ENCODE results near the gene TMEM119.
A peak's percentile ranks its signal among the peaks of the same experiment; 100 is the strongest.
"Not testable (repeated sequence)": the region's sequence is repeated elsewhere in the genome, so short reads cannot be mapped to it uniquely, and the experiment has no call there.

Gene TMEM119

DNA sequence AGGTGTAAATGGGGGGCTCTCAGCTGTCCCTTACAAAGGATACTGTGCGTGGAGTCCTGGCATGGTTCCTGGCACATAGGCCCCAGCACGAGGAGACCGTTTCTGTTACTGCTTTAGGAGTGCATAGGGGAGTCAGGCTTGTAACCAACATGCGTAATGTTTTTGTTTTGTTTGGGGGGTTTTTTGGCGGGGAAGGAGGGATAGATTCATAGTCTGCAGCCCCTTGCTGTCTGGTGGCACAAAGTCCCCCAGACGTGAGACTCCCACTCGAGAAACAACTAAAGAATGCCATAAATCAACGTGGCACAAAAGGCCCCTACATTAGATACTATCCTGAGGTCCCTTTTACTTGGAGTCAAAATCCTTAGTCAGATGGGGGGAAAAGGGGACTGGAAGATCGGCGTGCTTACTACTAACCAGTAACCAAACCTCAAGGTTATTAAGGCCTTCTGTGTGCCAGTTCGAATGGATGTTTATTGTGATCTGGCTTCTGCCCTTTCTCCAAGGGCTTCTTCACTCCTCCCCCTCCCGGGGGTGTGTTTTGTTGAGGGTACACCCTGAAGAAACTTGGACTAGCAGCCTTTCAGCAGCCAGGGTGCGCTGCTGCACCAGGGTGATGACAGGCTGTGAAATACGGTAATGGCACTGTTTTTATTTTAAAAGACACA is 34.6 kb downstream of the TMEM119 start:
- DNase-seq = peak; percentile 83

DNA sequence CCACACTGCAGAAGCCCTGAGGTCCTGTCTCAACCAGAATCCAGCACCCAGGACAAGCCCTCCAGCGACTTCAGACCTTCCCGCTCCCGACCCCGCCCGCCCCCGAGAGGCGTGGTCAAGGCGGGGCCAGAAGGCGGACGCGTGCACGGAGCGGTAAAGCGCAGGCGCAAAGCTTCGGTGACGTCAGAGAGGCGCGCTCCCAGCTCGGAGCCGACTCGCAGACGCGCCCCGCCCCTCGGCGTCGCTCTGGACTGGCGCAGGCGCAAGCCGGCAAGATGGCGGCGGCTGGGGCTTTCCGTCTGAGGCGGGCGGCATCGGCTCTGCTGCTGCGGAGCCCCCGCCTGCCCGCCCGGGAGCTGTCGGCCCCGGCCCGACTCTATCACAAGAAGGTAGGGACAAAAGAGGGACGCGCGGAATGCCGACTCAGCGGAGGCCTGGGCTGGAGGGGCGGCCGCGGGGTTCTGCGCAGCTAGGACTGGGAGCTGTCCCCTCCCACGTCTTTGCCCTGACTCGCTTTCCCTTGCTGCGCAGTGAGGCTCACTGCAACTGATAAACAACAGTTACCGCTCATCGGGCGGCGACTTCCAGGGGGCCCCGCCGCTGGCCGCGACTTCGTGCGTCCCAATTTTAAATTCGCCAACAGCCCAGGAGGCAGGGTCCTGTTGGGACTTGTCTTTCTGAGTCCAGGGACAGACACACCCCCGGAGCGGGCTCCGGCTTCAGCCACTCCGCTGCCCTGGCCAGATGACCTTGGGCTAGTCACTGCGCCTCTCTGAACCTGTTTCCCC is 35.3 kb downstream of the TMEM119 start, which contains the start of gene ISCU:
ISCU (plus strand) TSS at position 249 of the 788 bp plus-strand sequence; CDS start at position 276, 27 bp downstream.
- DNase-seq = peak; percentile 99

DNA sequence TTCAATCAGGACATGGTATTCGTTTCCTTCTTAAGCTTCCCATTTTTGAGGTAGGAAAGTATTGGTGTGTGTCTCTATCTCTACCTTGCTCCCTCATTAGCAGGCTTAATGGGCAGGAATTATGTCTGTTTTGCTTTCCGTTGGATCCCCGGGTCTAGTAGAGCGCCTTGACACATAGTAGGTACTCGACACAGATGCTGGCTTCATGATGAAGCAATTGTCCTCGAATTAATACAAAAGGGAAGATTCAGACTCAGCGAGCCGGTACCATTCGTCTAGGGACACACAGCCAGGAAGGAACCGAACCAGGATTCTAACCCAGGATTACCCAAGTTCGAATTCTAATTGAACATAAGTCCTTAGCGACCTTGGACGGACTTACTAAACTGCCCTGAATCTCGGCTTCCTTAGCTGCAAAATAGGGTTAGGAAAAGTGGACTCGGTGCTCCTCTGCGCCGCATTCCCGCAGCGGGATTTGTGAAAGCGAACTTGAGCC is 36.0 kb downstream of the TMEM119 start:
- DNase-seq = no peak

DNA sequence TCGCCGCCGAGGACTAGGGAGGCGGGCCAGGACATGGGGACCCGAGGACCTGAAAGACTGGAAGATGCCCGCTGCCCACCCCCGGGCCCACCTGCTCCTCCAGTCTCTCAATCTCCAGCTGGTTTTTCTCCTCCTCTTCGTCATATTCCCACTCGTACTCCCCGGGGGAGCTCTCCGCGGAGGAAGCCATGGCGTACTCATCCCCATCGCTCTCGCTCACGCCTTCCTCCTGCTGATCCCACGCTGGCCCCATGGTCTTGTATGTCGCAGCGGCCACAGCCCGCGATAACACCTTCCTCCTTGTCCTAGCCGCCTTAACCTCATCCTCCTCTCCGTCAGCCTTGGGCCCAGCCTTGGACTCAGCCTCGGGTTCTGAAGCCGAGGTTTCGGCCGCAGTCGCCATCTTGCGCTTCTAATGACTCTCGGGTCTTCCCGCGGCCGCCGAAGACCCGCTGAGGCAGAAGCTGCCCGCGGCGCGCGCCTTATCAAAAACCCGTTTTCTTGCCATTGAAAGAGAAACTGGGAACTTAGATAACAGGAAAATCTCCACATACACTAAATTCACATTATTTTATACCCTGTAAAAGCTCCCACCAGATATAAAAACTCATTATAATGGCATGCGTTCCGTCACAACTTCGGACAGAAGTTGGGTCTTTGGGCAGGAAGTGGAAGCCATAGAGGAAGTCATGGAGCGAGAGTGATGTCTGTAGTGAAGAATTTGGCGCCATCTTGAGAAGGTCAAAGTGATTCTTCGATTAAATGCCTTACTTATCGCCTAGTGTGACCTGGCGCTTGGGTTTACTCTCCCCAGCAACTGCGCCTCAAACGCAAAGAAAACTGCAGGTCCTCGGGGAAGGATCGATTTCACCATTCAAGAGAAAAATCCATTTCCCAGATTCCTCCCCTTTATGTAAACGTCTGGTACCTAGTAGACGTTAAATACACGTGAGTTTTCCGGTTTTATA is 36.8 kb downstream of the TMEM119 start, which contains the start of gene SART3:
SART3 (minus strand) TSS at position 422 of the 968 bp plus-strand sequence; CDS start at position 403, 19 bp downstream.
- DNase-seq = peak; percentile 74

DNA sequence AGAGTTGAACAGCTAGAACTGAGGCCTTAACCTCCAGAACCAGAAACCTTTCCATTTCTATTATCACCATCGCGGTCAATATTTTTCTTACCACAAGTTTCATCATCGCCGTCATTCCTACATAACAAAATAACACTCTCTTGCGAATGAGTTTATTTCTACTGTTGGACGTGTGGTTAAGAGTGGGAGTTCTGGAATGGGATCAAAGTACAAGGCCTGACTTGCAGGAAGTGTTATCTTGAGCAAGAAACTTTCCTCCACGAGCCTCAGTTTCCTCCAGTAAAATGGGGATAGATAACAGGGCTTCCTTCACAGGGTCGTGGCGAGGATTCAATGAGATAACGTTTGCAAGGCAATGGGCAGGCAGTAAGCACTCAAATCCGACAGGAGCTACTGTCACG is 37.6 kb downstream of the TMEM119 start:
- DNase-seq = no peak

DNA sequence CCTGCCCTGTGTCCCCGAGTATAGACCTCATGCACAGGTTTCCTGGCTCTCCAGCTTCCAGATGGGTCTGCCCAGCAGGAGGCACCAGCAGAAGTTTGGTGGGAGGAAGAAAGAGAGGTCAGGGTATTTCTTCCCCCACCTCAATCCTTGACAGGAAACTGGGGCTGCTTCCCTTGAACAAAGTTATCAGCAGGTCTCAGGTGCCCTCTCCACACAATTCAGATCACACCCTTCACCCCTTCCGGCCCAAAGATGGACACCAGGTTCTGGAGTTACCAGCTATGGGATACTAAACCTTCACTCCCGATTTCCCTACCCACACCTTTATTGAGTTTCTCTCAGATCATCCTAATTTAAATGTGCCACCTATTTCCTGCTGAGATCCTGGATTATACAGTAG is 38.1 kb downstream of the TMEM119 start:
- DNase-seq = no peak

DNA sequence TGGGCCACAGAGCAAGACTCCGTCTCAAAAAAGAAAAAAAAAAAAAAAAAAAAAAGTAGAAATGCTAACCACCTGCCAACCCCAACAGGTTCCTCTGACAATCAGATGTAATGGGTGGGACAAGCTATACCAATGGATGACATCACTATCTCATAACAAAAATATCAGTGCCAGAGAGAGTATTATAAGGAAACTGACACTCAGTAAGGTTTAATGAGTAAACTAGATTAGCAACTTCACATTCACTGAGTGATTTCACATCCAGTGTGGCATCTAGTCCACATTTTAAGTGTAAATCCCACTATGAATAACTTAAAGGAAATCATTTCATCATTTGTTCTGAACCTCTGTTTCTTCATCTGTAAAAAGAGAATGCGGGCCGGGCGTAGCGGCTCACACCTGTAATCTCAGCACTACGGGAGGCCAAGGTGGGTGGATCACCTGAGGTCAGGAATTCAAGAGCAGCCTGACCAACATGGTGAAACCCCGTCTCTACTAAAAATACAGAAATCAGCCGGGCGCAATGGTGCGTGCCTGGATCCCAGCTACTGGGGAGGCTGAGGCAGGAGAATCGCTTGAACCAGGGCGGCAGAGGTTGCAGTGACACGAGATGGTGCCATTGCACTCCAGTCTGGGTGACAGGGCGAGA is 38.8 kb downstream of the TMEM119 start:
- no peak for DNase-seq

DNA sequence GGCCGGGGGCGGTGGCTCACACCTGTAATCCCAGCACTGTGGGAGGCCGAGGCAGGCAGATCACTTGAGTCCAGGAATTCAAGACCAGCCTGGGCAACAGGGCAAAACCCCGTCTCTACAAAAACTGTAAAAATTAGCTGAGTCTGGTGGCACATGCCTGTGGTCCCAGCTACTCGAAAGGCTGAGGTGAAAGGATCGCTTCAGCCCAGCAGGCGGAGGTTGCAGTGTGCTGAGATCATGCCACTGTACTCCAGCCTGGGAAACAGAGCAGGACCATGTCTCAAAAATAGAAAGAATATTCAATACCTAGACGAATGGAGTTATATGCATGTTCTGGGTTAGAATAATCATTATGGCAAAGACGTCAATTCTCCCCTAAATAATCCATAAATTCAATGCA is 42.5 kb downstream of the TMEM119 start:
- DNase-seq = not testable (repeated sequence)

DNA sequence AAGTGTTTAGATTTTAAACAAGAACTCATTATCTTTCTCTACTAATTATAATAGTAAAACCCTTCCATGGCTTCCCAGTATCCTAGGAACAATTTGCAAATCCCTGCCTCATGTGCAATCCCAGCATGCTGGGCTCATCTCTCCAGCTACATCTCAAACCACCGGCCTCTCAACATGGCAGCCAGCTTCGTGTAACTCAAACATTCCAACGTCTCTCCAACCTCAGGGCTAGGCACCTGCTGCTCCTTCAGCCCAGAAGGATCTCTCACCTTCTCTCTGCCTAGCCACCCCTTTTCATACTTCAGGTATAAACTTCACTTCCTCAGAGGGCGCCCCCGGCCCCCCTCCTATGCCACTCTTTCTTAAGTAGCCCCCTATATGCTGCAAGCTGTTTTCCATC is 44.1 kb downstream of the TMEM119 start:
- DNase-seq = no peak

DNA sequence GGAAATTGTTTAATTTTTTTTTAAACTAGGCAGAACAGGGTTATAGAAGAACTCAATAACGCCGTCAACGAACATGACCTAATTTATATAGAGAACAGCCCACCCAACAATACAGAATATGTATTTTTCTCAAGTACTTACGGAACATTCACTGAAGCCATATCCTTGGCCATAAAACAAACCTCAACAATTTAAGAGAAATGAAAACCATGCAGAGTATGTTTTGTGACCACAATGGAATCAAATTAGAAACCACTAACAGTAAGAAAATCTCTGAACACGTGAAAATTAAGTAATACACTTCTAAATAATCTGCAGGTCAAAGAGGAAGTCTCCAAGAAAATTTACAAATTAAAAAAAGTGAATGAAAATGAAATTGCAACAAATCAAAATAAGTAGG is 46.3 kb downstream of the TMEM119 start:
- no peak for DNase-seq

DNA sequence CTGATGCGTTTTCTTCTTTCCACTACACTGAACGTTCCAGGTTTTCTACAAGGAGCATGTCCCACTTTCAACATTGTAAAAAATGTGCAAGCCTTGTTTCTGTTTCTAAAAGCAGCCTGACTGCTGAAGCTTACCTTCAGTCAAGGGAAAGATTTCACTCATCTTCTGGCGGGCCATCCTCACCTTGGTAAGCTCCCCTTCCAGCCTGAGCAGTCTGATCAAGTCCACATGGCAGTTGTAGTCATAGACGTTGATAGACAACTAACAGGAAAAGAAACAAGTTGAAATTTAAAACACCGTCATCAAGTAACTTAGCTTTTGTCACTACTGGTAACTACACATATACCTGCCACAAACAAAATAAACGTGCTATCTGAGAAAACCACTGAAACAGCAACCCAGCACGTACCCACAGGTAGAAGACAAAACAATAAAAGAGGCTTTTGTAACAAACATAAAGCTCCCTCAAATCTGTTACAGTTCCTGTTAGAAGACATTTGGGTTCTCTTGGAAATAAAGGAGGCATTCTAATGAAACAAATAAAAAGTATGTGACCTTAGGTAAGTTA is 48.8 kb downstream of the TMEM119 start:
- DNase-seq = no peak

DNA sequence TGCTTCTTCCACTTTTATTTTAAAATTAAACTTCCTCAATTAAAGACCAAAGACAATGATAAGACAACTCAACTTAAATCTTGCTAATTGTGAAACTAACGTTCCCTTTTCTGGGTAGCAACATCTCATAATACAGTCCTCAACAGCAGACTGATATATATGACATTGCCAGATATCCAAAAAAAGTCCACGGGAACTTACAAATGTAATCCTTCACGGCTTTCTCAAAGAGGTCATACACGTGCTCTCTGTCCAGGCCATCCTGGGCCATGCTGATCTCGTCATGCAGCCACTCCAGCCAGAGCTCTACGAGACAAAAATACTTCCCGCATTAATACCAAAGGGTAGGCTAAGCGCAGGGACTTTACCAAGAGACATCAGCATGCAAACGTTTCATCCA is 50.2 kb downstream of the TMEM119 start:
- DNase-seq = no peak

DNA sequence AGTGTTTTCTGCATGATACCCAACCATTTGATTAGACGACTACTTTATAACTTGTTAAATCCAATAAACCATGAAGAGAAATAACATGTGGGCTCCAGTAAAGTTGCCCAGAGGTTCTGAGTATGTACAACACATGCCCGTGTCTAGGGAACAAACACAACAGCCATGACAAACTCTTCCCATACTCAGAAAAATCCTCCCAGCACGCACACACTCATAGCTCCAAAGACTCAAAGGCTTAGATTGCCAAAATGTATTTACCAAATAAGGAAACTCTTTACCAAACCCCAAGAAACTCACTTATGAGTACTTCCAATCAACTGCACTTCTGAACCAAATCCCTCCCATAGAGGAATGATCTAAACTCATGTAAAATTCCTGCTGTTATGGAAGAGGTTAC is 54.2 kb downstream of the TMEM119 start:
- no peak for DNase-seq

DNA sequence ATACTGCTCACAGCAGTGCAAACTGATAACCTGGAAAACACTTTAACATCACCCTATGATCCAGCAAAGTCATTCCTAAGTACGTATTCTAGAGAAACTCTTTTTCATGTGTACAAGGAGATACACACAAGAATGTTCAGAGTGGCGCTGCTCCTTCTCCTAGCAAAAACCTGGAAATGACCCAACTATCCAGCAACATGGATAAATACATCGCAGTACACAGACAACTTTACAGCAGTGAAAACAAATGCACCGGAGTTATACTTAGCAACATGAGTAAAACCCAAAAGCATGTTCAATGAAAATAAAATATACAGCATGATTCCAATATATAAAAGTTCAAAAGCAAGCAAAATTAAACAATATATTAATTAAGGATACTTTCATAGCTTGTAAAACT is 55.6 kb downstream of the TMEM119 start:
- DNase-seq = no peak
